ENCODE measurements around the gene SERTM1. TPM values are rescaled to one million over a fixed set of nuclear protein-coding genes. Genes with fewer than 3 reads are reported as not detected.
A peak's percentile ranks its signal among the peaks of the same experiment; 100 is the strongest.

Gene SERTM1
- 0.06 and 0.27 TPM in 2 replicates for polyA plus RNA-seq (2014; cell fraction: cytosol; rRNA removed)
- polyA plus RNA-seq (2014; cell fraction: nucleus; rRNA removed) = not detected in 2 replicates

GRCh38 chr13:36673838-36674326 lies at the start of gene SERTM1:
SERTM1 (plus strand) TSS chr13:36674020; CDS start chr13:36695079, 21,059 bp downstream.
- peak; percentile 80 for DNase-seq (ENCODE audit: low spot score)

DNA sequence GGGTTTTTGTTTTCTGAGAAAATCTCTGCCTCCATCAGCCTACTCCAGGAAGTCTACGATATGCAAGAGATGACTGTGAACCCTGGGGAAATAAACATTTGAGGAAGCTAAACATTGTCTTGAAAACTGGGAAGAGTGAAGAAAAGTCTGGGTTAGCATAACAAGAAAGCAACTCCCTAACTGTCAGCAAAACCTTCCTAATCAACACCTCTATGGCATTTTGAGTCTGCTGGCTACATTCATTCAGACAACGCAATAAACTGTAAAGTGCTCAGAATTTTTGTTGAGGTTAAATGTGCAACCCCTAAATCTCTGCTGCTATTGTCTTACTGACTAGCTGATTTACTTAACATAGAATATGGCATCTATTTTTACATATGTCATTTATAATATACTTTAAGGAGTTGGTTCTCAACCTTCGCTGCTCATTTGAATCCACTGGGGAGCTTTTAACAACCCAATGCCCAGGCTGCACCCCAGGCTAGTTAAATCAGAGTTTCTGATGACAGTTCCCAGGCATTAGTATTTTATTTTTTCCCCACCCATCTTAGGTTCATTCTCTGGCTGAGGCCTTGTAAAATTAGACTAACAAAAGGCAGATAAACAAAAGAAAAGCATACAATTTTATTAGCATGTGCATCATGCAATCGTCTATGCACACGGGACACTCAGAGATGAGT lies 45.3 kb upstream of the SERTM1 start:
- DNase-seq (ENCODE audit: low spot score) = no peak

GRCh38 chr13:36629057-36629385 lies 44.8 kb upstream of the SERTM1 start:
- DNase-seq (ENCODE audit: low spot score) = no peak

DNA sequence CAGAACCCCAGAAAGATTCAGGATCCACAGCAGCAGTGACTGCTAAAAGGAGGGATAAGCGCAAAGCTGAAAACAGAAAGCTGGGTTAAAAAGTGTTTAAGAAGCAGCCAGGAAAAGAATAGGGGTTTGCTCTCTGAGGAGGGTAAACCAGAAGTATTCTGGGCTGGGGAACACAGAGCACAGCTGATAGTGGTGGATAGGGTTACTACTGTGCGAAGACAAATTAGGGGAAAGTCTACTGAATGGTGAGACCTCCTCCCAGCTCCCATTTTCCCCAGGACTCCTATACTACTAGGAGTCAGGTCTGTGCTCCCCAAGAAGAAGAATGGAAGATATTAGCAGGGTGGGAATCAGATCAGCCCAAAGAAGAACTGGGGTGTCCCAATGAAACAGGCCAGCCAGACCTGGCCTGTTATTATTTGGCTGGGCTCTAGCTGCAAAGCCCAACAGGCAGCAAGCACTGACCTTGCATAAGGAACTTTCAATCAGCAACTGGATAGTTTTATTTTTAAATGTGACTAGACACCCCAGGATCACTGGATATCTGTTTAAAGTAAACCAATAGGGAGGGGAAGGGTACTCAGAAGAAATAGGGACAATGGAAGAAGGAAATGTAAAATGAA lies 43.5 kb upstream of the SERTM1 start:
- no peak for DNase-seq (ENCODE audit: low spot score)

DNA sequence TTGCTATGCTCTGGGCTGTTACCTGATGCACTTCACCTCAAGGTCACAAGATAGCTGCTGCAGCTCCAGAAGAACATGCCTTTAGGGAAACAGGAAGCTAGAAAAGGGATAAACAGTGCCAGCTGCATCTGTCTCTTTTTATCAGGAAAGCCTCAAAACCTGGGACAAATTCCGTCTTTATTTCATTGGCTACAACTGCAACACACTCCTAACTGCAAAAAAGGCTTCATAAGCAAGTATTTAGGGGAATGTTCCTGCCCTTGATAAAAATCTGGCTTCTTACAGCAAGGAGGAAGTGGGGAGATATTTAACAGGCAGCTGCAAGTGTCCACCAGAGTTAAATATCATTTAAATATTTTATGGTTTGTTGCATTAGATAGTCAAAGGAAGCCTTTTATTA lies 34.2 kb upstream of the SERTM1 start:
- no peak for DNase-seq (ENCODE audit: low spot score)

- no peak for DNase-seq (ENCODE audit: low spot score)
Measured at GRCh38 chr13:36650611-36651010, 23.2 kb upstream of the SERTM1 start.

DNA sequence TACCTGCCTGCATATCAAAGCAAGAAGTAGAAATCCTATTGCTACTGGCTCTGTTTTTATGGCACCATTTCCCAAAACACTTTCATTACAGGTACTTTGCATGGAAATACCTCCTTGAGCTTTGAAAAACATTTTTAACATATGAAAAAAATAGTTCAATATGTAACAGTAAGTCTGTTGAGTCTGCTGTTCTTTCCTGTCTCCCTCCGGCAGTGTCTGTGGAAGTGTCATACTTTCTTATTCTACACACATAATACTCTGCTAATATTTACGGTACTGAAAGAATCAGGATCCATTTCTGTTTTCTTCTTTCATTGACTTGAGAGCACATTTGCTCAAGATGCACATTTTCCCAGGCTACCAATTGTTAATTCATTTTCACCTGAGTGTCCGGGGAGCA lies 8.2 kb upstream of the SERTM1 start:
- no peak for DNase-seq (ENCODE audit: low spot score)

DNA sequence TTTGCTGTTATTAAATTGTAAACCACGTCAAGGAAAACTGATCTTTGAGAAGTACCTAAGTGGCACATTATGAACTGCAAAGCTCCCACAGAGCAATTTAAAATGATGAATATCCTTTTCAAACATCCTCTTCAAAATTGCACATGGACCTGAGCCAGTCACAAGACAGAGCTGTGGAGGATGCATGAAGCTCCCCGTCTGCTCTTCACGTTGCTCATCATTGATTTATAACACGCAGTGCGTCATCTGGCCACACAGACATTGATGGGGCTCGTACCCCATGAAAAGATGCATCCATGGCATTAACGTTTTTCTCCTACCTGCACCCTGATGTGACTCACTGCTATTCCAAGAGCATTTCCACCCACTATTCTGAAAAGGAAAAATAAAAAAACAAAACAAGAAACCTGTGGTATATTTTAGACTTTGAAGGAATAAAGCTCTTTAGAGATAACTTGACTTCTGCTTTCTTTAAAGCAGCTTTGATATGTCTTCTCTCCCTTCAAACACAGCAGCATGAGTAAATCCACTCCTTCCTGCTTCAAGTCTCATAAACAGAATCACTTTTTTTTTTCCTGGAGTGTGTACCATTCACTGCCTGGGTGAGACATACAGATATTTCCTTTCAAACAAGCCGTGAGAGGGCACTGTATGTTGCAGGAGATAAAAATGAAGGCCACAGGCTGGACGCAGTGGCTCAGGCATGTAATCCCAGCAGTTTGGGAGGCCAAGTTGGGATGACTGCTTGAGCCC lies 7.2 kb upstream of the SERTM1 start:
- no peak for DNase-seq (ENCODE audit: low spot score)

GRCh38 chr13:36668316-36668715 lies 5.5 kb upstream of the SERTM1 start:
- DNase-seq (ENCODE audit: low spot score) = no peak

GRCh38 chr13:36673352-36673751 lies 468 bp upstream of the SERTM1 start:
- DNase-seq (ENCODE audit: low spot score) = no peak

GRCh38 chr13:36674337-36675212 lies 755 bp downstream of the SERTM1 start:
- no peak for DNase-seq (ENCODE audit: low spot score)

GRCh38 chr13:36675213-36675536 lies 1.4 kb downstream of the SERTM1 start:
- no peak for DNase-seq (ENCODE audit: low spot score)

- DNase-seq (ENCODE audit: low spot score) = no peak
Measured at GRCh38 chr13:36680913-36681312, 7.1 kb downstream of the SERTM1 start.

DNA sequence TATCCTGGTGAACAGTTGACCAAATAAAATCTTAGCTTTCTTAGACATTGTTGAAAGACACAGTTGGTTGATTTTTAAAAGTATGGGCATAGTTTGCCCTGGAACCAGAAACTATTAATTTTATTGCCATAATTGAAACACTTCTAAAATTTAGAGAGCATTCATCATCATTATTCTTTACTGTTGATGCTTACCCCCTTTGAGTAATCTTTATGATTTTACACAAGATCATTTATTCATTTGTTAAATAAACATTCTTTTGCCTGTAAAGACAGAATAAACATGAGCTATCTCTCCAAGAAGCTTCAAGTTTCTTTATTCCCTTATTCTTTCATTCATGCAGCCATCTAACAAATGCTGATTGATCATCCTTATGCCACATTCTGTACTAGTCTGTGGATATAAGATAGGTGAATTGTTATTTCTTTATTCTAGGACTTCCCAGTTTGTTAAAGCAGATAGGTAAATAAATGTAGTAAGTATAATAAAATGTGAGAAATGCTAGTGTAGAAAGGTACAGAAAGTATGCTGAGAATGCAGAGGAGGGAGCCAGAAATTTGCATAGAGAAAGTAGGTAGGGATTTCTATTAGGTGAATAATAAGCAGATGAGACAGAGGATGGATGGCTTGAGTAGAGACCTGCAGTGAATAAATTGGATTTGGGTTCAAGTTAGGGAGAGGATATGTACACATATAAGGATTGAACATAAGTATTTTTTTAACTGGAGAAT lies 8.2 kb downstream of the SERTM1 start:
- no peak for DNase-seq (ENCODE audit: low spot score)

GRCh38 chr13:36683701-36684100 lies 9.9 kb downstream of the SERTM1 start:
- no peak for DNase-seq (ENCODE audit: low spot score)

GRCh38 chr13:36685927-36686326 lies 12.1 kb downstream of the SERTM1 start:
- DNase-seq (ENCODE audit: low spot score) = no peak

DNA sequence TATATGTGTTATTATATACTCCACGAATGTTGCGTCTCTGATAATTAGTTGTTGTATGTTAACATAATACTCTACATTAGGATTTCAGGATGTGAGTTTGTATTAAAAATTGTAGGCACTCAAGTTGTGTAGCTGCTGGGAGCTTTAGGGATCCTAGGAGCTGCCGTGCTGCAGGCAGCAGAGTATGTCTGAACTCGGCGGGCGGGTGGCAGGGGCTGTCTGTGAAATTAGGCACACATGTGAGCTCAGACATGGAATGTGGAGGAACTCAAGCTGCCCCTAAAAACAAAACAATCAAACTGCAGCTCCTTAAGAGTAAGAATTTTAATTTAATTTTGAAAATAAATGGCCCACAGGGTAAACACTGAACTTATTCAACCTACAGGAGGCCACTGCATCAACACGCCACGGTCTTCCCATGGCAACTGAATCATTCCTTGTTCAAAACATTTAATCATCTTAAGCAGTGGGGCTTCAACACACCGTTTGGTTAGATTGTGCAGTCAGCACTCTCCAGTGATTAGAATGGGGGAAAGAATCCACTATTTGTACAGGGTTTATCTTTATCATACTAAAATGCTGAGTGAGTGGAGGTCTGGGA lies 22.7 kb downstream of the SERTM1 start:
- DNase-seq (ENCODE audit: low spot score) = no peak

GRCh38 chr13:36700170-36700569 lies 26.4 kb downstream of the SERTM1 start:
- no peak for DNase-seq (ENCODE audit: low spot score)

- DNase-seq (ENCODE audit: low spot score) = no peak
Measured at GRCh38 chr13:36706755-36707154, 32.9 kb downstream of the SERTM1 start.

DNA sequence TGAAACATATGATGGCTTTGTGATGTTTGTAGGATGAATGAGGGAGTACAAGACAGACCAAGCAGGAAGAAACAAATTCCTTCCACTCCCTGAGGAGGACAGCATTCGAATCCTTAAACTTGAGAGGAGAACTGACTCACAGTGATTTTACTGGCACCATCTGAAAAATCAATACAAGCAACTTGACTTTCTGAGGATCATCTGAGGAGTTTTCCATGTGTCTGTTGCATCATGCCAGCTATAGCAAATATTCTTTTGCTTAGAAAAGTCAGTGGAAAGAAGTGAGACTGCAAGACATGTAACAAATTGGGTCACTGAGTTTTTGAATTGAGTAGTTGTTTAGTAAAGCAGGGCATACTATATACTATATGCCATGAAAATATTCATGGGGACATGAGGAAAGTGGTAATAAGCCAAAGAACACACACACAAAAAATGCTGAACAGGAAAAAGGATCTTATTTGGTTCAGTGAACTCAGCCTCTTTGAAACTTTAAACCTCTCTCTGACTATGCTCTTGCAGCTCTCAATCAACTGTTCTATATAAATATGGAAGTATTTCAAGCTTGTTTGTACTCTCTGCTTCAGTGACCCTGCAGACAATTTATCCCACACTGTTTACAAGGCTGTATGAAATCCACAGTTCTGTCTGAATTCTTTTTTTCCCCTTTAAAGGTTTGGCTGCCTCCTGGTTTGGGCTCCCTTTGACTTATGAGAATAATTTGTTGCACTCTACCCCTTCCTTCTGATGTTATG lies 35.5 kb downstream of the SERTM1 start:
- DNase-seq (ENCODE audit: low spot score) = no peak
